ENCODE measurements around the gene SAP30BP. TPM values are rescaled to one million over a fixed set of nuclear protein-coding genes. Genes with fewer than 3 reads are reported as not detected.

Gene SAP30BP
- total RNA-seq, 1 experiment from 2014 or later: 89.7 TPM

GRCh38 chr17:75665981-75666380 is 1.2 kb upstream of the SAP30BP start:
- no peak overlapping the region for H3K18ac ChIP-seq (ENCODE audit: insufficient read length, low read depth, low read length)
- Mint-ChIP-seq H3K4me3 (peak overlapping the region in 1 of 2 experiments; percentile 74; a peak in 2 of 5 replicates), H3K27ac (no peak overlapping the region; a peak in 1 of 7 replicates), H3K9me3 (no peaks in the 10 kb centered on the region), H3K4me1 (peaks cover 8 to 9% of the 10 kb centered on the region in 2 experiments), H3K27me3 (ENCODE audit: low read depth) (no peaks in the 10 kb centered on the region), H3K36me3 (ENCODE audit: insufficient read depth in 1 of 3, low read depth in 3 of 3) (peaks cover 16 to 43% (median 42%) of the 10 kb centered on the region in 3 experiments; a peak in 6 of 7 replicates)
- no peak overlapping the region for H3K23ac ChIP-seq (ENCODE audit: insufficient read length, low read depth, low read length)
- peaks cover 4% of the 10 kb centered on the region for H3K23me2 ChIP-seq (ENCODE audit: insufficient read length, low read depth, low read length, poor library complexity, severe bottlenecking)
- H3K9ac ChIP-seq (ENCODE audit: extremely low read depth, insufficient read length, low read length): peak overlapping the region; percentile 61
- no peaks in the 10 kb centered on the region for H4K20me1 ChIP-seq (ENCODE audit: control insufficient read depth, insufficient read depth, insufficient read length)
- WGBS (ENCODE audit: extremely low coverage, insufficient read length, low lambda C conversion rate): no CpG with 5 or more reads among the region's 10 CpGs
- H3K14ac ChIP-seq (ENCODE audit: insufficient read depth, low read length): no peak overlapping the region
- peaks cover 17% of the 10 kb centered on the region; the same call in 1 of the 2 replicates for H3K79me2 ChIP-seq (ENCODE audit: insufficient read depth, low read length)
- H3K79me1 ChIP-seq (ENCODE audit: insufficient read depth, low read depth, low read length, poor library complexity, severe bottlenecking): peaks cover 3% of the 10 kb centered on the region
- no peak overlapping the region for H4K8ac ChIP-seq (replicated peaks; ENCODE audit: insufficient read length, low read depth, low read length)
- no peak for TF ChIP-seq CTCF (conservative IDR thresholded peaks at IDR 0.05)
- no peak overlapping the region for H3K56ac ChIP-seq (ENCODE audit: insufficient read length, low read depth, low read length)
- H3K27me3 ChIP-seq (ENCODE audit: insufficient read depth, low read length): no peaks in the 10 kb centered on the region
- no peak overlapping the region for H2AK5ac ChIP-seq (ENCODE audit: insufficient read length, low read length)
- H4K5ac ChIP-seq (ENCODE audit: insufficient read length, low read depth, low read length): no peak overlapping the region
- H2BK15ac ChIP-seq (ENCODE audit: low read depth, low read length): no peak overlapping the region
- no peaks in the 10 kb centered on the region for H3K9me3 ChIP-seq (ENCODE audit: control insufficient read depth, low read depth, low read length)
- H3K4ac ChIP-seq (ENCODE audit: low read depth, low read length): no peak overlapping the region
- no peak overlapping the region for H3T11ph ChIP-seq (ENCODE audit: low read length)
- no peak overlapping the region for H2BK120ac ChIP-seq (ENCODE audit: low read depth, low read length, poor library complexity, severe bottlenecking)
- peak overlapping the region; percentile 78 for H3K4me2 ChIP-seq (ENCODE audit: insufficient read depth, insufficient read length, low read length)
- H2BK12ac ChIP-seq (ENCODE audit: insufficient read length, low read depth, low read length): no peak overlapping the region
- no peak overlapping the region for H2BK5ac ChIP-seq (ENCODE audit: insufficient read length, low read length)
- H3K4me1 ChIP-seq (ENCODE audit: insufficient read depth, low read length): no peaks in the 10 kb centered on the region
- H3K27ac ChIP-seq (ENCODE audit: insufficient read length, low read depth, low read length): no peak overlapping the region
- no peak overlapping the region for H2AFZ ChIP-seq (ENCODE audit: low read length)
- DNase-seq: no peak
- no peak overlapping the region for H2BK20ac ChIP-seq (ENCODE audit: low read depth, low read length, poor library complexity, severe bottlenecking)
- no peak overlapping the region for H4K91ac ChIP-seq (ENCODE audit: insufficient read length, low read depth, low read length)

Data from H9 (cell line).